SK-N-MC (cell line): Measurements from ENCODE around the gene OXTR.

Source experiments
- EZH2 ChIP-seq: fragments of 200-600 bp; sonication (generic); IDR thresholded peaks from one replicate; pipeline ENCODE4 v1.6.1; 2017; ENCODE audit warnings: antibody characterized with exemption
- FOXP2 ChIP-seq: optimal IDR thresholded peaks from 2 replicates; pipeline ENCODE3; 2011; ENCODE audit warnings: mild to moderate bottlenecking, moderate library complexity; ENCODE audit not compliant: insufficient read depth; ENCODE audit errors: extremely low read length, control extremely low read depth
- POLR2AphosphoS5 ChIP-seq: IDR thresholded peaks from 2 replicates; pipeline ENCODE4 v1.6.1; 2012; ENCODE audit warnings: mild to moderate bottlenecking, low read depth, low read length, borderline replicate concordance

- TF ChIP-seq POLR2AphosphoS5 (no peak), EZH2 (no peak), FOXP2 (no peak)
These were observed 66.9 kb downstream of the OXTR start for GRCh38 chr3:8702560-8702959.
